Tibial nerve (tissue), 4 donors: ENCODE data around the gene SCYGR2. TPM values are rescaled to one million over a fixed set of nuclear protein-coding genes. Genes with fewer than 3 reads are reported as not detected.
"Not testable (repeated sequence)": the region's sequence is repeated elsewhere in the genome, so short reads cannot be mapped to it uniquely, and the experiment has no call there.

Experiments
- DNase-seq, 2 donors: peaks; one replicate each; pipeline ENCODE4 v3.0.0-alpha.2; 2019; ENCODE audit warnings: low spot score in 2 of 2
- H3K27ac ChIP-seq, 4 donors: fragments of 200-600 bp; sonication (generic) in 3 of 4; one replicate each; pipeline ENCODE4 v1.5.1; 2017 to 2019; ENCODE audit warnings: mild to moderate bottlenecking in 1 of 4
- H3K27me3 ChIP-seq, 2 donors: fragments of 200-600 bp; sonication (generic) in 1 of 2; one replicate each; pipeline versions ENCODE4 v1.5.1 to v1.6.0; 2017 to 2019
- H3K36me3 ChIP-seq, 3 donors: fragments of 200-600 bp; sonication (generic); one replicate each; pipeline ENCODE4 v1.5.1; 2018 to 2019
- H3K4me1 ChIP-seq, 4 donors: fragments of 200-600 bp; sonication (generic) in 3 of 4; one replicate each; pipeline ENCODE4 v1.5.1; 2017 to 2019
- H3K4me3 ChIP-seq, 4 donors: fragments of 200-600 bp; sonication (generic) in 3 of 4; one replicate each; pipeline ENCODE4 v1.5.1; 2017 to 2019; ENCODE audit warnings: mild to moderate bottlenecking in 1 of 4, moderate library complexity in 1 of 4
- H3K9me3 ChIP-seq, 4 donors: fragments of 200-600 bp; sonication (generic) in 3 of 4; one replicate each; pipeline ENCODE4 v1.5.1; 2017 to 2019
- EP300 ChIP-seq, 2 donors: sonication (generic); formaldehyde crosslinking; IDR thresholded peaks; one replicate each; pipeline ENCODE4 v1.6.1; 2017; ENCODE audit warnings: antibody characterized with exemption in 2 of 2, mild to moderate bottlenecking in 1 of 2
- POLR2A ChIP-seq, 2 donors: fragments of 450-650 bp; IDR thresholded peaks; one replicate each; pipeline ENCODE4 v1.6.1; 2017; ENCODE audit warnings: antibody characterized with exemption in 2 of 2, mild to moderate bottlenecking in 2 of 2, moderate library complexity in 2 of 2
- WGBS, 2 donors: methylation state at CpG; one replicate each; pipeline ENCODE4 v1.1.5; 2018; 5-methylcytosine and 5-hydroxymethylcytosine counted together
- total RNA-seq, 4 donors: library from RNA; depleted of rRNA; stranded (reverse); fragments of >200 nt; gene quantifications; one replicate each; pipeline ENCODE4 v1.1.0, GENCODE V29; 2016
- TF ChIP-seq, protein P1 (sequence below), 5 experiments: fragments of 200-600 bp in 3 of 5; fragments of 450-650 bp in 2 of 5; sonication (generic) in 3 of 5; IDR thresholded peaks; one replicate each; pipeline ENCODE4 v1.5.1; 2016 to 2019; ENCODE audit warnings: antibody characterized with exemption in 5 of 5, mild to moderate bottlenecking in 3 of 5, moderate library complexity in 2 of 5

The SCYGR2 gene, protein sequence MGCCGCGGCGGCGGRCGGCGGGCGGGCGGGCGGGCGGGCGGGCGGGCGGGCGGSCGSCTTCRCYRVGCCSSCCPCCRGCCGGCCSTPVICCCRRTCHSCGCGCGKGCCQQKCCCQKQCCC
- total RNA-seq = not detected

DNA sequence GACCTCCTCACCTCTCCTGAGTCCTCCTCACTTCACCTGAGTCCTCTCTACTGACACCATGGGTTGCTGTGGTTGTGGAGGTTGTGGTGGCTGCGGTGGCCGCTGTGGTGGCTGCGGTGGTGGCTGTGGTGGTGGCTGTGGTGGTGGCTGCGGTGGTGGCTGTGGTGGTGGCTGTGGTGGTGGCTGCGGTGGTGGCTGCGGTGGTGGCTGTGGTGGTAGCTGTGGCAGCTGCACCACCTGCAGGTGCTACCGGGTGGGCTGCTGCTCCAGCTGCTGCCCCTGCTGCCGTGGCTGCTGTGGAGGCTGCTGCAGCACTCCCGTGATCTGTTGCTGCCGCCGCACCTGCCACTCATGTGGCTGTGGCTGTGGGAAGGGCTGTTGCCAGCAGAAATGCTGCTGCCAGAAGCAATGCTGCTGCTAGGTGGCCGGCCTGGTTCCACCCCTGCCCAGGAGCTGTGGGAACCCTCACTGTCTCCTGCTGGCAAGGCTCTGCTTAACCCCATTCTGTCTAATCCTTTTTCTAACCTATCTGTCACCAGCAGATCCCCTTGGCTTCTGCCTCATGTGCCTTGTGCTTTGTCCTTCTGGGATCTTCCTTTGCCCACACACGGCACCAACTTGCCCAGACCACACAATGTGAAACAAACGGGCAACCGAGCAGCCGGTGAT, at the start of gene SCYGR2:
SCYGR2 (plus strand) TSS at position 59 of the 669 bp plus-strand sequence; CDS start at position 59, 0 bp downstream.
- H3K36me3 ChIP-seq, H3K4me1 ChIP-seq, H3K27me3 ChIP-seq, H3K27ac ChIP-seq, H3K9me3 ChIP-seq, DNase-seq, H3K4me3 ChIP-seq: not testable (repeated sequence)
- 87 to 88% methylated on average over 8 to 16 of the region's 16 CpGs for WGBS, 2 donors

DNA sequence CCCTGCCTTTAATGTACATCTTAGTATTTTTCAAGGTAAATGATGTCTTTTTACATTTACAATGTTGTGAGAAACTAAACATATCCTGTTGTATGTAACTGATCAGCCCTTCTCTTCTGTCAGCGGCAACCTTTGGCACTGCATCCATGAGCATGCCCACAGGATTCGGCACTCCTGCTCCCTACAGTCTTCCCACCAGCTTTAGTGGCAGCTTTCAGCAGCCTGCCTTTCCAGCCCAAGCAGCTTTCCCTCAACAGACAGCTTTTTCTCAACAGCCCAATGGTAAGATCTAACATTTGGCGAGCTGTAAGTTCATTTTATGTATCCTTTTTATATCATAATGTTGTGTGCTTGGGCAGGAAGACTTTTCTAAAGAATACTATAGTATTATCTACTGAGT, 46.9 kb upstream of the SCYGR2 start:
- peaks cover 0 to 77% (median 0%) of the 10 kb centered on the region in 3 donors for H3K36me3 ChIP-seq
- TF ChIP-seq, protein P1, sequence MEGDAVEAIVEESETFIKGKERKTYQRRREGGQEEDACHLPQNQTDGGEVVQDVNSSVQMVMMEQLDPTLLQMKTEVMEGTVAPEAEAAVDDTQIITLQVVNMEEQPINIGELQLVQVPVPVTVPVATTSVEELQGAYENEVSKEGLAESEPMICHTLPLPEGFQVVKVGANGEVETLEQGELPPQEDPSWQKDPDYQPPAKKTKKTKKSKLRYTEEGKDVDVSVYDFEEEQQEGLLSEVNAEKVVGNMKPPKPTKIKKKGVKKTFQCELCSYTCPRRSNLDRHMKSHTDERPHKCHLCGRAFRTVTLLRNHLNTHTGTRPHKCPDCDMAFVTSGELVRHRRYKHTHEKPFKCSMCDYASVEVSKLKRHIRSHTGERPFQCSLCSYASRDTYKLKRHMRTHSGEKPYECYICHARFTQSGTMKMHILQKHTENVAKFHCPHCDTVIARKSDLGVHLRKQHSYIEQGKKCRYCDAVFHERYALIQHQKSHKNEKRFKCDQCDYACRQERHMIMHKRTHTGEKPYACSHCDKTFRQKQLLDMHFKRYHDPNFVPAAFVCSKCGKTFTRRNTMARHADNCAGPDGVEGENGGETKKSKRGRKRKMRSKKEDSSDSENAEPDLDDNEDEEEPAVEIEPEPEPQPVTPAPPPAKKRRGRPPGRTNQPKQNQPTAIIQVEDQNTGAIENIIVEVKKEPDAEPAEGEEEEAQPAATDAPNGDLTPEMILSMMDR (IDR thresholded peaks at IDR 0.05) = no peak
- TF ChIP-seq EP300 (IDR thresholded peaks at IDR 0.05) (no peak), POLR2A (IDR thresholded peaks at IDR 0.05) (no peak)
- 90 to 98% methylated on average over 3 of the region's 3 CpGs for WGBS, 2 donors

DNA sequence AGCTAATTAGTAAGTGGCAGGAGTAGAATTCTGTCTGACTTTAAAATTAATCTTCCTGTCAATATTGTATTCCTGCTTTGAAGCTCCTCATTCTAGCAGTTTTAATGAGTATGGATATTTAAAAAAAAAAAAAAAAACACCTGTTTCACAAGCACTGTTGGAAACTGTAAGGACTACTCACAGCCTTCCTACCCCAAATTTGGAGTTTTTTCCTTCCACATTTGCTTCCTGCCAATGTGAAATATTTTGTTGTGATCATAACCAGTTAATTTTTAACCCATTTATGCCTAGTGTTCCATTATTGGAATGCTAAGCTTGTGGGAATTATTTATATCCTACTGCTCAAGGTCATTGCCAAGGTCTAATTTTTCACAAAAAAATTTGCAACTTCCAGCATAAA, 36.1 kb upstream of the SCYGR2 start:
- Histone ChIP-seq H3K4me3 (no peak overlapping the region), H3K27me3 (no peaks in the 10 kb centered on the region), H3K27ac (no peak overlapping the region), H3K9me3 (no peaks in the 10 kb centered on the region), H3K36me3 (peaks cover 0 to 5% (median 0%) of the 10 kb centered on the region in 3 donors), H3K4me1 (no peaks in the 10 kb centered on the region)
- TF ChIP-seq POLR2A (IDR thresholded peaks at IDR 0.05) (no peak), EP300 (IDR thresholded peaks at IDR 0.05) (no peak)
- TF ChIP-seq, protein P1 (IDR thresholded peaks at IDR 0.05) = no peak
- no peak for DNase-seq

More for the DNA sequence above, 46.9 kb upstream of the SCYGR2 start:
- DNase-seq = no peak
- Histone ChIP-seq H3K4me3 (no peak overlapping the region), H3K9me3 (no peaks in the 10 kb centered on the region), H3K4me1 (no peaks in the 10 kb centered on the region), H3K27ac (no peak overlapping the region), H3K27me3 (no peaks in the 10 kb centered on the region)

DNA sequence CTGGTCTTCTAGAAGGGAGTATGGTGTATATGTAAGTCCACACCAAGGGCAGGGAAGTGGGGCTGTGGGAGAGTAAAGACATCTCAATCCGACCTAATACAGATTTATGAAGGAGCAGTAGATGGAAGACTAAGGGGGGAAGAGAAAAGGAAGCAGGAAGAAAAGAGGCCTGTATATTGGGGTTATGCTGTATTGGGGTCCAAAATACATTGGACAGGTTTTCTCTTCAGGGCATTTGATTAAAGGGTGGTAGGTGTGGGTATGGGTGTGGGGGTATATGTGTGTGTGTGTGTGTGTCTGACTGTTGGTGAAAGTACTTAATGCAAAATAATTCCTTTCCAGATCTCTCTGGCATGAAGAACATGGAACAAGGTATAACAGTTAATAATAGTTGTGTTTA, 33.6 kb upstream of the SCYGR2 start:
- Histone ChIP-seq H3K9me3 (no peaks in the 10 kb centered on the region), H3K4me1 (no peaks in the 10 kb centered on the region), H3K36me3 (no peaks in the 10 kb centered on the region), H3K27ac (no peak overlapping the region), H3K4me3 (no peak overlapping the region), H3K27me3 (no peaks in the 10 kb centered on the region)
- 91% methylated on average over 1 of the region's 1 CpG for WGBS, 2 donors
- TF ChIP-seq POLR2A (IDR thresholded peaks at IDR 0.05) (no peak), EP300 (IDR thresholded peaks at IDR 0.05) (no peak)
- TF ChIP-seq, protein P1 (IDR thresholded peaks at IDR 0.05) = no peak
- DNase-seq = no peak

DNA sequence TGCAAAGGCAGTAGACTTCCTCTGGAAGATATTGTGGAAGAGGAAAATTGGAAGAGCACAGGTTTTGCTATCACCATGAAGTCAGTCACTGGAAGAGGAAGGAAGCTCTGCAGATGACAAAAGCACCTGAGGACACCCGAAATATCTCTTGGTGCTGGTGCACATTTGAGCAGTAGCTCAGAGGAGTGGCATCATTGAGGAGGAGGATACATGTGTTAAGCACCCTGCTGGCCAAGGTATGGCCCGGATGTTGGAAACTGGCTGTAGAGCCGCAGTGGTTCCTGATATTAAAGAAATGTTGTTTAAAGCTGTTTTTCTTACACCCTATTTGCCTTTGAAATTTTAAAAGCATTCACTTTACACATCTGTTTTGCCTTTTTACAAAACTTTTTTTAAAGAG, 32.7 kb upstream of the SCYGR2 start:
- H3K4me1 ChIP-seq = no peaks in the 10 kb centered on the region
- no peak overlapping the region for H3K4me3 ChIP-seq
- no peaks in the 10 kb centered on the region for H3K27me3 ChIP-seq
- no peak for DNase-seq
- TF ChIP-seq, protein P1 (IDR thresholded peaks at IDR 0.05) = no peak
- TF ChIP-seq EP300 (IDR thresholded peaks at IDR 0.05) (no peak), POLR2A (IDR thresholded peaks at IDR 0.05) (no peak)
- no peak overlapping the region for H3K27ac ChIP-seq
- WGBS, 2 donors = 57 to 78% methylated on average over 3 of the region's 3 CpGs
- H3K9me3 ChIP-seq = no peaks in the 10 kb centered on the region
- no peaks in the 10 kb centered on the region for H3K36me3 ChIP-seq
